Adrenal gland (tissue), 5 donors: ENCODE measurements around the gene NFIB.

Experiments
- CTCF ChIP-seq, 6 experiments: fragments of 450-650 bp in 4 of 6; fragments of 200-600 bp in 2 of 6; sonication (generic) in 1 of 6; IDR thresholded peaks; 1 replicate in 5 of 6; 2 replicates in 1 of 6; pipeline versions ENCODE4 v1.5.1 to v1.8.0; 2016 to 2021; ENCODE audit warnings: antibody characterized with exemption in 6 of 6, mild to moderate bottlenecking in 2 of 6, moderate library complexity in 1 of 6
- POLR2A ChIP-seq, 2 donors: fragments of 450-650 bp; IDR thresholded peaks; one replicate each; pipeline ENCODE4 v1.6.1; 2017; ENCODE audit warnings: antibody characterized with exemption in 2 of 2, mild to moderate bottlenecking in 2 of 2, moderate library complexity in 1 of 2
- donor health status: DM: no; HTN: no; CAD: no.

- TF ChIP-seq CTCF (IDR thresholded peaks at IDR 0.05) = no peak
- no peak for TF ChIP-seq POLR2A (IDR thresholded peaks at IDR 0.05)
Observed at GRCh38 chr9:14296495-14297113, 17.3 kb downstream of the NFIB start.
